ENCODE data around the gene FBRSL1.

- no peak for TF ChIP-seq CTCF (IDR thresholded peaks at IDR 0.05; ENCODE audit: low read depth, low read length)
- no peak for TF ChIP-seq POLR2A (IDR thresholded peaks at IDR 0.05; ENCODE audit: extremely low read depth, insufficient read length)
- no peak for TF ChIP-seq MAX (IDR thresholded peaks at IDR 0.05; ENCODE audit: low read depth, low read length)
- no peak for TF ChIP-seq MYC (IDR thresholded peaks at IDR 0.05; ENCODE audit: low read depth, low read length)
Measured at GRCh38 chr12:132483208-132483607, 6.7 kb upstream of the FBRSL1 start.
